Kidney (tissue), 14 donors: ENCODE measurements around the gene PPP1R3G. TPM values are rescaled to one million over a fixed set of nuclear protein-coding genes. Genes with fewer than 3 reads are reported as not detected.

Source experiments
- DNase-seq, 5 donors: peaks; one replicate each; pipeline ENCODE4 v3.0.0-alpha.2; 2013 to 2020
- FAIRE-seq: peaks from 2 replicates; lab custom pipeline; 2012; peaks lifted over from hg19 to GRCh38; lab: Jason Lieb, UNC
- H3K27ac ChIP-seq, 2 donors: one replicate each; pipeline ENCODE4 v1.7.0; 2013; ENCODE audit warnings: low read depth in 2 of 2, low read length in 2 of 2, inconsistent platforms in 1 of 2
- H3K27me3 ChIP-seq: one replicate; pipeline ENCODE4 v1.7.1; 2013; ENCODE audit warnings: low read length, inconsistent platforms; ENCODE audit not compliant: control insufficient read depth, insufficient read depth
- H3K36me3 ChIP-seq, 3 donors: one replicate each; pipeline versions ENCODE4 v1.7.0 to v1.7.1; 2013; ENCODE audit warnings: low read length in 3 of 3, control low read depth in 1 of 3, inconsistent platforms in 1 of 3; ENCODE audit not compliant: insufficient read depth in 3 of 3, control insufficient read depth in 2 of 3
- H3K4me1 ChIP-seq, 3 donors: one replicate each; pipeline versions ENCODE4 v1.7.0 to v1.7.1; 2013; ENCODE audit warnings: low read length in 3 of 3, inconsistent platforms in 1 of 3, low read depth in 1 of 3; ENCODE audit not compliant: control insufficient read depth in 2 of 3, insufficient read depth in 2 of 3
- H3K4me3 ChIP-seq, 3 donors: one replicate each; pipeline versions ENCODE4 v1.7.0 to v1.8.1; 2013; ENCODE audit warnings: low read length in 3 of 3, control low read depth in 1 of 3, inconsistent platforms in 1 of 3
- H3K9ac ChIP-seq, 3 donors: one replicate each; pipeline versions ENCODE4 v1.7.0 to v1.7.1; 2013; ENCODE audit warnings: low read length in 3 of 3, control low read depth in 1 of 3, inconsistent platforms in 1 of 3
- H3K9me3 ChIP-seq, 3 donors: one replicate each; pipeline versions ENCODE4 v1.7.0 to v1.7.1; 2013; ENCODE audit warnings: low read length in 3 of 3, control low read depth in 1 of 3, inconsistent platforms in 1 of 3; ENCODE audit not compliant: control insufficient read depth in 2 of 3, insufficient read depth in 1 of 3
- intact Hi-C: fragments of 100-400 bp; cut with DNase I; formaldehyde crosslinking; loops from one replicate; pipeline ENCODE4 v1.11.1; 2022
- polyA plus RNA-seq: library from polyadenylated mRNA; stranded (reverse); fragments of 350-450 nt; fragmentation: Illumina TruSeq; extraction: RNeasy Lipid Tissue Mini Kit (QIAGEN cat#74804); gene quantifications from one replicate; pipeline ENCODE4 v1.2.3, GENCODE V29; 2014; ENCODE audit warnings: low read depth, low replicate concordance; ENCODE audit not compliant: insufficient read depth
- total RNA-seq: library from RNA; stranded (reverse); fragmentation: NEBNext Ultra II Directional; extraction: Animal tissue kit (Norgen Biotek cat#: 25700); gene quantifications from one replicate; pipeline ENCODE4 v1.2.1, GENCODE V29; 2021
- TF ChIP-seq, protein P1 (sequence below): IDR thresholded peaks from 3 replicates; pipeline ENCODE4 v1.5.1; 2012; ENCODE audit warnings: mild to moderate bottlenecking, moderate library complexity, borderline replicate concordance; ENCODE audit not compliant: insufficient read depth; ENCODE audit errors: extremely low read depth
- donor health status: control.
- donor health status: control.
- donor health status: control.
- donor health status: control.
- donor health status: control.
- donor health status: DM: yes; HTN: yes; CAD: no.
- donor health status: Normal renal cell carcinoma (clear cell type).

PPP1R3G gene
- total and polyA plus RNA-seq, 2 donors from 2014 or later: 0.49 to 1.9 TPM

GRCh38 chr6:5112066-5112799, 27.1 kb downstream of the PPP1R3G start:
- H3K27me3 ChIP-seq: no peaks in the 10 kb centered on the region
- intact Hi-C loops: no loop called here
- H3K27ac ChIP-seq: no peak overlapping the region
- no peak for FAIRE-seq
- TF ChIP-seq, protein P1, sequence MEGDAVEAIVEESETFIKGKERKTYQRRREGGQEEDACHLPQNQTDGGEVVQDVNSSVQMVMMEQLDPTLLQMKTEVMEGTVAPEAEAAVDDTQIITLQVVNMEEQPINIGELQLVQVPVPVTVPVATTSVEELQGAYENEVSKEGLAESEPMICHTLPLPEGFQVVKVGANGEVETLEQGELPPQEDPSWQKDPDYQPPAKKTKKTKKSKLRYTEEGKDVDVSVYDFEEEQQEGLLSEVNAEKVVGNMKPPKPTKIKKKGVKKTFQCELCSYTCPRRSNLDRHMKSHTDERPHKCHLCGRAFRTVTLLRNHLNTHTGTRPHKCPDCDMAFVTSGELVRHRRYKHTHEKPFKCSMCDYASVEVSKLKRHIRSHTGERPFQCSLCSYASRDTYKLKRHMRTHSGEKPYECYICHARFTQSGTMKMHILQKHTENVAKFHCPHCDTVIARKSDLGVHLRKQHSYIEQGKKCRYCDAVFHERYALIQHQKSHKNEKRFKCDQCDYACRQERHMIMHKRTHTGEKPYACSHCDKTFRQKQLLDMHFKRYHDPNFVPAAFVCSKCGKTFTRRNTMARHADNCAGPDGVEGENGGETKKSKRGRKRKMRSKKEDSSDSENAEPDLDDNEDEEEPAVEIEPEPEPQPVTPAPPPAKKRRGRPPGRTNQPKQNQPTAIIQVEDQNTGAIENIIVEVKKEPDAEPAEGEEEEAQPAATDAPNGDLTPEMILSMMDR: no peak
- no peaks in the 10 kb centered on the region for H3K4me1 ChIP-seq
- H3K36me3 ChIP-seq: peaks cover 0 to 8% (median 0%) of the 10 kb centered on the region in 3 donors
- no peak overlapping the region for H3K4me3 ChIP-seq
- DNase-seq: peak in 1 of 5 donors; percentile 37
- H3K9me3 ChIP-seq: no peaks in the 10 kb centered on the region
- no peak overlapping the region for H3K9ac ChIP-seq

- H3K9ac ChIP-seq: no peak overlapping the region
- TF ChIP-seq, protein P1: no peak
- H3K36me3 ChIP-seq: peaks cover 0 to 8% (median 0%) of the 10 kb centered on the region in 3 donors
- FAIRE-seq: no peak
- no peaks in the 10 kb centered on the region for H3K4me1 ChIP-seq
- H3K27me3 ChIP-seq: no peaks in the 10 kb centered on the region
- DNase-seq: no peak
- no peak overlapping the region for H3K4me3 ChIP-seq
- intact Hi-C loops: no loop called here
- H3K9me3 ChIP-seq: no peaks in the 10 kb centered on the region
- H3K27ac ChIP-seq: no peak overlapping the region
Measured at GRCh38 chr6:5113096-5113495, 28.0 kb downstream of the PPP1R3G start.

GRCh38 chr6:5115168-5115567, 30.0 kb downstream of the PPP1R3G start:
- H3K4me3 ChIP-seq: no peak overlapping the region
- no peak overlapping the region for H3K27ac ChIP-seq
- no peaks in the 10 kb centered on the region for H3K27me3 ChIP-seq
- intact Hi-C loops: no loop called here
- DNase-seq (no peak), FAIRE-seq (no peak)
- TF ChIP-seq, protein P1: no peak
- peaks cover 0 to 8% (median 0%) of the 10 kb centered on the region in 3 donors for H3K36me3 ChIP-seq
- no peak overlapping the region for H3K9ac ChIP-seq
- H3K9me3 ChIP-seq: no peaks in the 10 kb centered on the region
- no peaks in the 10 kb centered on the region for H3K4me1 ChIP-seq
